HG02798 (cell line): Measurements from ENCODE around the gene EGR1.
A peak's percentile ranks its signal among the peaks of the same experiment; 100 is the strongest.

Experiments
- ATAC-seq: cut with Tn5 transposase; IDR thresholded peaks from one replicate; pipeline ENCODE4 v1.9.1; 2021; ENCODE audit warnings: mild to moderate bottlenecking; ENCODE audit not compliant: unreplicated experiment, poor library complexity

Gene EGR1

GRCh38 chr5:138450971-138451370 is 14.3 kb upstream of the EGR1 start:
- no peak for ATAC-seq

GRCh38 chr5:138452720-138453119 is 12.6 kb upstream of the EGR1 start:
- no peak for ATAC-seq

- no peak for ATAC-seq
Observed at GRCh38 chr5:138453590-138453989, 11.7 kb upstream of the EGR1 start.

- no peak for ATAC-seq
Observed at GRCh38 chr5:138454121-138454520, 11.2 kb upstream of the EGR1 start.

- no peak for ATAC-seq
Observed at GRCh38 chr5:138455232-138455930, 9.9 kb upstream of the EGR1 start.

- no peak for ATAC-seq
Observed at GRCh38 chr5:138457531-138458275, 7.6 kb upstream of the EGR1 start.

- ATAC-seq = no peak
Observed at GRCh38 chr5:138458384-138458783, 6.9 kb upstream of the EGR1 start.

- ATAC-seq = no peak
Observed at GRCh38 chr5:138458856-138459255, 6.4 kb upstream of the EGR1 start.

- no peak for ATAC-seq
Observed at GRCh38 chr5:138459311-138459933, 5.9 kb upstream of the EGR1 start.

GRCh38 chr5:138460032-138460693 is 5.1 kb upstream of the EGR1 start:
- ATAC-seq = no peak

- no peak for ATAC-seq
Observed at GRCh38 chr5:138461343-138462125, 3.7 kb upstream of the EGR1 start.

- ATAC-seq = no peak
Observed at GRCh38 chr5:138463419-138464007, 1.8 kb upstream of the EGR1 start.

- ATAC-seq = peak; percentile 54
Observed at GRCh38 chr5:138464008-138464387, 1.3 kb upstream of the EGR1 start.

- peak; percentile 77 for ATAC-seq
Observed at GRCh38 chr5:138464388-138465260, 655 bp upstream of the EGR1 start.

GRCh38 chr5:138466125-138466899 is 1.0 kb downstream of the EGR1 start:
- ATAC-seq = no peak

- ATAC-seq = no peak
Observed at GRCh38 chr5:138466900-138467710, 1.8 kb downstream of the EGR1 start.

- no peak for ATAC-seq
Observed at GRCh38 chr5:138467711-138468132, 2.4 kb downstream of the EGR1 start.
